ENCODE results near the gene SEMA6D. TPM values are rescaled to one million over a fixed set of nuclear protein-coding genes. Genes with fewer than 3 reads are reported as not detected.

The SEMA6D gene
- total RNA-seq, 1 experiment from 2014 or later: 15.8 TPM

- Histone ChIP-seq H3K27me3 (ENCODE audit: insufficient read depth, low read length) (no peaks in the 10 kb centered on the region), H3K79me2 (ENCODE audit: insufficient read depth, low read length) (no peaks in the 10 kb centered on the region), H3K79me1 (ENCODE audit: insufficient read depth, low read depth, low read length, poor library complexity, severe bottlenecking) (no peaks in the 10 kb centered on the region), H2BK120ac (ENCODE audit: low read depth, low read length, poor library complexity, severe bottlenecking) (no peak overlapping the region), H3T11ph (ENCODE audit: low read length) (no peak overlapping the region), H3K23me2 (ENCODE audit: insufficient read length, low read depth, low read length, poor library complexity, severe bottlenecking) (no peaks in the 10 kb centered on the region), H3K4ac (ENCODE audit: low read depth, low read length) (no peak overlapping the region), H2BK15ac (ENCODE audit: low read depth, low read length) (no peak overlapping the region), H3K9ac (ENCODE audit: extremely low read depth, insufficient read length, low read length) (no peak overlapping the region), H3K27ac (ENCODE audit: insufficient read length, low read depth, low read length) (no peak overlapping the region), H4K8ac (replicated peaks; ENCODE audit: insufficient read length, low read depth, low read length) (no peak overlapping the region), H4K20me1 (ENCODE audit: control insufficient read depth, insufficient read depth, insufficient read length) (no peaks in the 10 kb centered on the region), H3K56ac (ENCODE audit: insufficient read length, low read depth, low read length) (no peak overlapping the region), H4K91ac (ENCODE audit: insufficient read length, low read depth, low read length) (no peak overlapping the region), H2BK20ac (ENCODE audit: low read depth, low read length, poor library complexity, severe bottlenecking) (no peak overlapping the region), H3K4me2 (ENCODE audit: insufficient read depth, insufficient read length, low read length) (no peak overlapping the region), H2AK5ac (ENCODE audit: insufficient read length, low read length) (no peak overlapping the region), H3K4me1 (ENCODE audit: insufficient read depth, low read length) (no peaks in the 10 kb centered on the region), H2BK5ac (ENCODE audit: insufficient read length, low read length) (no peak overlapping the region), H3K23ac (ENCODE audit: insufficient read length, low read depth, low read length) (no peak overlapping the region), H3K18ac (ENCODE audit: insufficient read length, low read depth, low read length) (no peak overlapping the region), H2AFZ (ENCODE audit: low read length) (no peak overlapping the region), H3K9me3 (ENCODE audit: control insufficient read depth, low read depth, low read length) (no peaks in the 10 kb centered on the region), H4K5ac (ENCODE audit: insufficient read length, low read depth, low read length) (no peak overlapping the region), H2BK12ac (ENCODE audit: insufficient read length, low read depth, low read length) (no peak overlapping the region), H3K14ac (ENCODE audit: insufficient read depth, low read length) (no peak overlapping the region)
- Mint-ChIP-seq H3K27me3 (ENCODE audit: low read depth) (no peaks in the 10 kb centered on the region), H3K9me3 (no peaks in the 10 kb centered on the region), H3K36me3 (ENCODE audit: insufficient read depth in 1 of 3, low read depth in 3 of 3) (no peaks in the 10 kb centered on the region), H3K4me1 (peaks cover 23% of the 10 kb centered on the region in 2 experiments), H3K27ac (no peak overlapping the region), H3K4me3 (no peak overlapping the region)
- no peak for TF ChIP-seq CTCF (conservative IDR thresholded peaks at IDR 0.05)
- no CpG with 5 or more reads among the region's 3 CpGs for WGBS (ENCODE audit: extremely low coverage, insufficient read length, low lambda C conversion rate)
- no peak for DNase-seq
Observed at GRCh38 chr15:47788685-47789084, 71.4 kb downstream of the SEMA6D start.

Measured in H9 (cell line).